ENCODE results near the gene SET.

Gene SET

GRCh38 chr9:128702445-128702948, 13.5 kb downstream of the SET start, which contains the start of gene PKN3:
Gene PKN3, plus strand, starts transcription at chr9:128702503. Its CDS starts 413 bp downstream, at chr9:128702916.
- peak within 1 kb of the TSS; percentile 70 for H3K27ac ChIP-seq
- TF ChIP-seq ZFX (IDR thresholded peaks at IDR 0.05) (peak; percentile 45; the same call in 1 of the 2 replicates), CTCF (conservative IDR thresholded peaks at IDR 0.05) (peak; percentile 99)

GRCh38 chr9:128702949-128703615, 14.1 kb downstream of the SET start:
- TF ChIP-seq ZFX (IDR thresholded peaks at IDR 0.05) = no peak
- TF ChIP-seq CTCF (conservative IDR thresholded peaks at IDR 0.05) = no peak; the same call in 1 of the 2 replicates
- peak overlapping the region; percentile 70 for H3K27ac ChIP-seq

GRCh38 chr9:128703616-128704355, 14.8 kb downstream of the SET start:
- H3K27ac ChIP-seq = no peak overlapping the region
- no peak for TF ChIP-seq CTCF (conservative IDR thresholded peaks at IDR 0.05)
- TF ChIP-seq ZFX (IDR thresholded peaks at IDR 0.05) = no peak

GRCh38 chr9:128704356-128704670, 15.3 kb downstream of the SET start:
- no peak for TF ChIP-seq CTCF (conservative IDR thresholded peaks at IDR 0.05)
- no peak for TF ChIP-seq ZFX (IDR thresholded peaks at IDR 0.05)

GRCh38 chr9:128705051-128705965, 16.3 kb downstream of the SET start:
- H3K27ac ChIP-seq = no peak overlapping the region
- TF ChIP-seq ZFX (IDR thresholded peaks at IDR 0.05) = no peak
- TF ChIP-seq CTCF (conservative IDR thresholded peaks at IDR 0.05) = no peak

More at GRCh38 chr9:128704356-128704670, 15.3 kb downstream of the SET start:
- H3K27ac ChIP-seq = no peak overlapping the region

GRCh38 chr9:128706045-128706444, 17.0 kb downstream of the SET start:
- TF ChIP-seq CTCF (conservative IDR thresholded peaks at IDR 0.05) (no peak), ZFX (IDR thresholded peaks at IDR 0.05) (no peak)

More at GRCh38 chr9:128706045-128706444, 17.0 kb downstream of the SET start:
- no peak overlapping the region for H3K27ac ChIP-seq

Data from C4-2B (cell line).